ENCODE data around the gene GPR173.

Gene GPR173, protein sequence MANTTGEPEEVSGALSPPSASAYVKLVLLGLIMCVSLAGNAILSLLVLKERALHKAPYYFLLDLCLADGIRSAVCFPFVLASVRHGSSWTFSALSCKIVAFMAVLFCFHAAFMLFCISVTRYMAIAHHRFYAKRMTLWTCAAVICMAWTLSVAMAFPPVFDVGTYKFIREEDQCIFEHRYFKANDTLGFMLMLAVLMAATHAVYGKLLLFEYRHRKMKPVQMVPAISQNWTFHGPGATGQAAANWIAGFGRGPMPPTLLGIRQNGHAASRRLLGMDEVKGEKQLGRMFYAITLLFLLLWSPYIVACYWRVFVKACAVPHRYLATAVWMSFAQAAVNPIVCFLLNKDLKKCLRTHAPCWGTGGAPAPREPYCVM

DNA sequence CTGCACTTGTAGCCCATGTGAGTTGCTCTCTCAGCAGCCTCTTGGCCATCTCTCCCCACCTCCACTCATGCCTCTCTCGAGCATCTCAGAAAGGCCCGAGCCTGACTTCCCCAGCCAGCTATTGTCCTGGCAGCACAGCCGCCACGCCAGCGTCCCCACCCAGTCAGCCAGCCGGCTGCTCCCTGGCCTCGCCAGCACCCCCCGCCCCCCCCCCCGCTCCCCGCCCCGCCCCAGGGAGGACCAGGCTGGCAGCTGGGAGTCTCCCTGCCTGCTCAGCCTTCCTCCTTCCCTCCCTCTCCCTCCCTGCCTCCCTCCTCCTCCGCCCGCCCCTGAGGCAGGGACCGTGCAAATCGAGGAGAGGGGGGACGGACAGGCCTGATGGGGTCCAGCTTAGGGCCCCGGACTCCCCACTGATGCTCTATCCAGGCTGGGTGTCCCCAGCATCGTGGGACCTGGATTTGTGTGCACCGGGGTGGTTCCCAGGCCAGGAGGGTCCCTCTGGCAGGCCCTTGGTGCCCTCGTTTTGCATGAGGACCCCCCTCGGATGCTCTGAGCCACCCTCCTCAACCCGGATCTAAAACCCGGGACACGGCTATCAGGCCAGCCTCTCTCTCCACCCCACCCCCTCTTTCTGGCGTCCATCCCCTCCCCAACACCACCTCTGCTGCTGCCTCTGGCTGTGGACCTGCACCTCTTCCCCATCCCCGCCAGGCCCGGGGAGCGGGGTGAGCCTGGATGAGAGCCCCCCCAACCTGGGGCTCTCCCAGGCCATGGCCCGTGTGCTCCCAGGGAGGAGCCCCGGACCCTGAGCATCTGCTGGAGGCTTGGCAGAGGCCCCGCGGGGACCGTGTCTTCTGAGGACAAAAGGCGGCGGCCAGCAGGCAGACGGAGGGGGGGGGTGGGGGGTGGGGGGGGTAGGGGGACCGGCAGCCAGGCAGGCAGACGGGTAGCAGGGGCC, at the start of gene GPR173:
TSS of gene GPR173 (plus strand) at position 621 of the 958 bp plus-strand sequence. CDS start 27,833 bp downstream, outside the sequence.
- DNase-seq: peak; percentile 61 to 77

DNA sequence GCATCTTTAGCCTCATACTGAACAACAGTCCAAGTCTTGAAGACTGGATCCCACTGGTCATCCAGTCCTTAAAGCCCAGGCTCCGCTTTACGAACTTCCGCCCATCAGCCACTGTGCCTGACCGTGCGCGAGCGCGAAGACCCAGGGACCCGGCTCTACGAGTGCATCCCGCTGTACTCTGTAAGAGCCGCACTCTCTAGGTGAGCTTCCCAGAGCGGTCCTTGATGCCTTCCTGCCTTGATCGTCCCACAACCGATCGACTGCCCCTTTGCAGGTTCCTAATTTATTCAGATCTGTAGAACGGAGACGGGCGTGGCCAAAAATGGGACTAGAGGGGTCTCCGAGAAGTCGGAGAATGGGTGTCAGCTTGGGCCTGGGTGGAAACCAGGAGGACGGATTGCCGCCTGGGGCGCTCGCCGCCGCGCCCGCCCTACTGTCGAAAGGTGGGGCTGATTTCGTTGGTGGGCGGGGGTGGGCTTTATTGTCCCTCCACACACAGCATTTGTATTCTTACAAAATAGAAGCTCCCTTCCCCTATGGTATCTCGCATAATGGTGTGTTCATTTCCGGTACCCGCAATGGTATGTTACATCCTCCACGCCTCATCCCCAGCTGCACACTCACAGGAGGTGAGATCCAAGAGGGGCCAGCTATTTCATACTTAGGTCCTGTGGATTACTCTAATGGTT, 48.0 kb upstream of the GPR173 start:
- DNase-seq: no peak

DNA sequence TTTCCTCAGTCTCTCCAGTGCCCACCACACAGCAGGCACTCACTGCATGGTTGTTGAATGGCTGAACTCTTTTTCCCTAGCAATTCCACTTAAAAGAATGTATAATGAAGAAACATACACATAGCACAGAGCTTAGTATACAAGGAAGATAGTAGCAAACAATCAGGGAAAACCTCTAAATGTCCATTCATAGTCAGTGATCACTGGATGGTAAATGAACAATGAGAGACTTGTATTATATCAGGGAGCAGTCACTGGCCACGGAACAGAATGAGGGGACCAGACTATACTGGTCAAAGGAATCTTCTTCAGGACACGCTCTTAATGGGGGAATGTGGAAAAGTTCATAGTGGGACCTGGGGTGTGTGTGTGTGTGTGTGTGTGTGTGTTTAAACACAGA, 46.6 kb upstream of the GPR173 start:
- no peak for DNase-seq

DNA sequence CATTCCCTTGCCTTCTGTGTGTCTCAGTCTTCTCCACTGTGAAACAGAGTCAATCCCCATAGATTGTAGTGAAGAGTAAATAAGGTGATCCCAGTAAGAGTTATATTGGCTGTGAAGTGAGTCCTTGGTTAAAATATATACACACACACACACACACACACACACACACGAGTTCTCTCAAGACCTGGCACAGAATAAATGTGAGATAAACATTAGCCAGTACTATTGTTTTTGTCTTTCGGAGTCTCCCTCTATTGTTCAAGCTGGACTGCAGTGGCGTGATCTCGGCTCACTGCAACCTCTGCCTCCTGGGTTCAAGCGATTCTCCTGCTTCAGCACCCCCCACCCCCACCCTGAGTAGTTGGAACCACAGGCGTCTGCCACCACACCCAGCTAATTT, 45.5 kb upstream of the GPR173 start:
- no peak for DNase-seq

DNA sequence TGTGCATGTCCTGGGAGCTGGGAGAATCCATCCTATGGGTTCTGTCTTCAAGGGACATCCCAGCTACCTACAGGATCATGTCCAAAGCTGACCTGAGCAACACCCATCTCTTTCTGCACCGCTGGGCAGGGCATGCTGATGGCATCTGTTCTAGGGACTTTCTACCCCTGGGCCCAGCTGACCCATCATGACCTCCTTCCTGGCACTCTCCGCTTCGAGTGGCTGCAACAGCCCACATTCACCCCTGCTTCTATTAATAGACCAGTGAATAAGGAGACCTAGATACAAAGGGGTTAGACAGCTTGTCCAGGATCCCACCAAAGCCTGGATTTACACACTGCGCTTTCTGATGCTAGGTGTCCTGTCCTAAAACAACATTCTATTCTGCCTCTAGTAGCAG, 44.6 kb upstream of the GPR173 start:
- DNase-seq: no peak

DNA sequence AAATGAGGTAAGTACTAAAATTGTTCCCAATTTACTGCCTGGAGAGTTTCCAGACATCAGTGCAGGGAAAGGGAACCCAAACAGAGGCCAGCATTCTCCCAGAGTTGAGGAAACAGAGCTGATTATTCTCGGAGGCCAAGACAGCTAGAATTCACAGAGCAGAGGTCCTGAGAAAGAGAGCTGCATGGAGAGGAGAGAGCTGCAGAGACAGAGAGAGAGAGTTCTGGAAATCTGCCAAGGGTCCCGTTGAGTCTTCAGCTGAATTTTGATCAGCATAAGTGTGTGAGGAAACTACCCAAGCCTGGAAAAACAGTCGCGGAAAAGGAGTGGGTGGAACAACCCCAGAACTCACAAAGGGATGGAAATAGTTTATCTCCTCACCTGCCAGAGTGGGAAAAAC, 43.8 kb upstream of the GPR173 start:
- no peak for DNase-seq

DNA sequence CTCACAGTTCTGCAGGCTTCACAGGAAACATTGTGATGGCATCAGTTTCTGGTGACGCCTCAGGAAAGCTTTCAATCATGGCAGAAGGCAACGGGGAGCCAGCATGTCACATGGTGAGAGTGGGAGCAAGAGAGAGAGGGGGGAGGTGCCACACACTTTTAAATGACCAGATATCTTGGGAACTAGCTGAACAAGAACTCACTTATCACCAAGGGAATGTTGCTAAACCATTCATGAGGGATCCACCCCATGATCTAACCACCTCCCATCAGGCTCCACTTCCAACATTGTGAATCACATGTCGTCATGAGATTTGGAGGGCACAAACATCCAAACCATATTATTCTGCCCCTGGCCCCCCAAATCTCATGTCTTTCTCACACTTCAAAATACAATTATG, 43.3 kb upstream of the GPR173 start:
- no peak for DNase-seq

DNA sequence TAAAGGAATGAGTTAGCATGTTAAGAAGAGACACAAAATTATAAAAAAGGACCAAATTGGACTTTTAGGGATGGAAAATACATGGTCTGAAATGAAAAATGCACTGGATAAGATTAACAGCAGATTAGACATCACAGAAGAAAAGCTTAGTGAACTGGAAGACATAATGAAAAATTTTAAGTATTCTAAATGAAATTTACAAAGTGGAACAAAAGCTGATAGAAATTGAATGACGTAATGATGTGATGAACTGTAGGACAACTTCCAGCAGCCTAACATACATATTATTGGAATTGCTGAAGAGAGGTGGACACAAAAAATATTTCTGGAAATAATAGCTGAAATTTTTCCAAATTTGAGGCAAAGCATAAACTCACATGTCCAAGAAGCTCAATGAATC, 39.6 kb upstream of the GPR173 start:
- no peak for DNase-seq

DNA sequence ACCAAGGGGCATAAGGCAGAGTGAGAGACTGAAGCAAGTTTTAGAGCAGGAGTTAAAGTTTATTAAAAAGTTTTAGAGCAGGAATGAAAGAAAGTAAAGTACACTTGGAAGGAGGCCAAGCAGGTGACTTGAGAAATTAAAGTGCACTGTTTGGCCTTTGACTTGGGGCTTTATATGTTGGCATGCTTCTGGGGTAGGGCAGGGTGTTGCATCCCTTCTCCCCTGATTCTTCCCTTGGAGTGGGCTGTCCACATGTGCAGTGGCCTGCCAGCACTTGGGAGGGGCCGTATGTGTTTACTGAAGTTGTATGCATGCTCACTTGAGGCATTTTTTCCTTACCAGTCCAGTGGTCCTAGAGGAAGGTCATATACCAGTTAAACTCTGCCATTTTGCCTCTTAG, 35.3 kb upstream of the GPR173 start:
- no peak for DNase-seq

DNA sequence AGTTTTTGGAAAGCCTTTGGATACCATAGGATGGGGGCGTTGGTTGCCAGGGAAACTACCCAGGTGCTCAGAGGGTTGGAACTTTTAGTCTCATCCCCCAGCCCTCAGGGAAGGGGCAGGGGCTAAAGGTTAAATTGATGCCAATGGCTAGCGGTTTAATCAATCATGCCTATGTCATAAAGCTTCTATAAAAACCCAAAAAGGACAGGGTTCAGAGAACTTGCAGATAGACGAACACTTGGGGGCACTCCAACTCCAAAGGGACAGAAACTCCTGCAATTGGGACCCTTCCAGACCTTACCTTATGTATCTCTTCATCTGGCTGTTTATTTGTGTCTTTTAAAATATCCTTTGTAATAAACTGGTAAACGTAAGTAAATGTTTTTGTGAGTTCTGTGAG, 30.0 kb upstream of the GPR173 start:
- peak in 1 of 2 experiments; percentile 18 for DNase-seq

DNA sequence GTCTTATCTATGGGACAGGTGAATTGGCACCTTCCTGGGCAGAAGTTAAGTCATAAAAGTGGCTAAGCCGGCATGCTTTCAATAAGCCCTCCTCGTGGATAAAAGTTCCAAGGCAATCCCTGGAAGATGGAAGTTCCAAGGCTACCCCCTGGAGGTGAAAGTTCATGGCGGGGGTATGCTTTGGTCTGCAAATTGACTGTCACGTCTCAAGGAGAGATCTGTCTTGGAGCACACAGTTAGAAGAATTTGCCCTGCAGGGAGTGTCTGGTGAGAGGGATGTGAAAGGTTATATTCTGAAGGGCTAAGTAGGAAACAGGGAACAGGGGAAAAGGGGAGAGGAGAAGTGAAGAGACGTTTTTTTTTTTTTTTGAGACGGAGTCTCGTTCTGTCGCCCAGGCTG, 26.2 kb upstream of the GPR173 start:
- DNase-seq: no peak

DNA sequence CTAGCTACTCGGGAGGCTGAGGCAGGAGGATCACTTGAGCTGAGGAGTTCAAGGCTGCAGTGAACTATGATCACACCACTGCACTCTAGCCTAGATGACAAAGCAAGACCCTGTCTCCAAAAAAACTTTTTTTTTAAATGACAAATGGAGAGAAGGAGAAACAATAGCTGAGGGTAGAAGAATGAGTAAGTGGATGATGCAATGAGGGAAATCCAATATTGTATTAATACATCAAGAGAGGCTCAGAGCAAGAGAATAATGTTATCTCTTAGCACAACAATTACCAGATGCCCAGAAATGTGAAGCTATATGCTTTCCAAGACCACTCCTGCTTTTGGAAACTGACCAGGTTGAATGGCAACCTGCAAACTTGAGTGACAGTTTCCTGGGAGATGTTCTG, 19.9 kb upstream of the GPR173 start:
- DNase-seq: no peak

DNA sequence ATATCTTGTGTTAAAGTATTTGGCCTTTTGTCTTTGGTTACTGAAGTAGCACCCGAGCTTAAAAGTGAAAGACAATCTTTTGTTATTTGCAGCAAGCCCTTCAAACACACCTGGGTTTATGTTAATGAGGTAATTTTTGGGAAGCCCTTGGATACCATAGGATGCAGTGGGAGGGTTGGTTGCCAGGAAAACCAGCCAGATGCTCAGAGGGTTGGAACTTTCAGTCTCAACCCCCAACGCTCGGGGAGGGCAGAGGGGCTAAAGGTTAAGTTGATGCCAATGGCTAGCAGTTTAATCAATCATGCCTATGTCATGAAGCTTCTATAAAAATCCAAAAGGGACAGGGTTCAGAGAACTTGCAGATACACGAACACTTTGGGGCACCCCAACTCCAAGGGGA, 17.2 kb upstream of the GPR173 start:
- no peak for DNase-seq

DNA sequence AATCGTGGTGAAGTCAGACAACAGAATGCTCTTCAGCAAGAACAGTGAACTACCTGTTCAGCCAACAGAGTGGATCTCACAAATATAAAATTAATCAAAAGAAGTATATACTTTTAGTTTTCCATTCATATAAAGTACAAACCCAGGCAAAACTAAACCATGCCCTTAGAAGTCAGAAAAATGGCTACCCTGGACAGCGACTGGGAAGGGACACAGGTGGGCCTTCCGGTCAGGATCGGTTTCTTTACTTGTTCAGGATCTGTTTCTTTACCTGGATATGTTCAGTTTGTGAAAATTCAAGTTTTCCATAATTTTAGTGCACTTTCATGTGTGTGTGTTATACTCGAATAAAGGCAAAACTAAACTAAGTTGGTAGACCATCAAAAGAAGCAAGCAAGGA, 12.4 kb upstream of the GPR173 start:
- no peak for DNase-seq

DNA sequence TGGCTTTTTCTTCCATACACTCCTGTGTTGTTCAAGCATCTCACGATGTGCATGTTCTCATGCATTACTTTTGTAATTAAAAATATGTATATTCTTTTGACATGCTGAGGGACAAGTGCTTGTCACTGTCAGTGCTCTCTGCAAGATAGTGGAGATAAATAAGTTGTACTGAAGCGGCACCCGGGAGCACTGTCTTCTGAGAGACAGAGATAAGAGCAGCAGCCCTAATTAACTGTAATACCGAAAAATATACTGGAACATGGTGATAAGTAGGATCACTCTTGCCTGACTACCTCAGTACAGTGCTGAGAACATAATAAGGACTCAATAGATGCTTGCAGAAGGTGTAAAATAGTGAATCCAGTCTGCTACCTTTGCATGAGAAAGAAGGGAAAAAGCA, 9.4 kb upstream of the GPR173 start:
- no peak for DNase-seq

DNA sequence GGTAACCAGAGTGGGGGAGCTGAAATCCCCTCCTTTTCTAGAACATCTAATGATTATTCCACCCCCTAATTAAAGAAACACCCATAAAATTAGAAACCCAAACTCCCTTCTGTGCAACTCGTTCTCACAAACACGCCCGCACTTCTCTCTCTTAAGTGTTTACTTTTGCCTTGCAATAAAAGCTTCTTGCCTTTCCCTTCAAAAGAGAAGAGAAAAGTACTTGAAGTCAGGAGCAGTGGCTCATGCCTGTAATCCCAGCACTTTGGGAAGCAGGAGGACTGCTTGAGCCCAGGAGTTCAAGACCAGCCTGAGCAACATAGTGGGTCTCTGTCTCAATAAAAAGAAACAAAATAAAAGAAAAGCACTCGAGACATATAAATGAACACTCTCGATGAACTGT, 3.6 kb upstream of the GPR173 start:
- DNase-seq: no peak

DNA sequence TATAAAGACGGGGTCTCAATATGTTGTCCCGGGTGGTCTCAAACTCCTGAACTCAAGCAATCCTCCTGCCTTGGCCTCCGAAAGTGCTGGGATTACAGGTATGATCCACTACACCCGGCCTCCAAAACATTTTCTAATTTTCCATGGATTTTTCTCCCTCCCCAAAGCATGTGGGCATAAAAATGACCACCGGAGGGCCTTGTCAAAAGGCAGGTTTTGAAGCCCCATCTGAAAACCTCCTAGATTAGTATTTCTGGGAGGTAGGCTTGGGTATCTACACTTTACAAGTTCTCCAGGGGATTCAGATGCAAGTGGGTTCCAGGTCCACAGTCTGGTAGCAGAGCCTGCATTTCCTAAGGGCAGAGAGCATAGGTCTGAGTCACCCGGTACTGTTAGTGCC, 1.4 kb upstream of the GPR173 start:
- peak; percentile 7 to 34 for DNase-seq

DNA sequence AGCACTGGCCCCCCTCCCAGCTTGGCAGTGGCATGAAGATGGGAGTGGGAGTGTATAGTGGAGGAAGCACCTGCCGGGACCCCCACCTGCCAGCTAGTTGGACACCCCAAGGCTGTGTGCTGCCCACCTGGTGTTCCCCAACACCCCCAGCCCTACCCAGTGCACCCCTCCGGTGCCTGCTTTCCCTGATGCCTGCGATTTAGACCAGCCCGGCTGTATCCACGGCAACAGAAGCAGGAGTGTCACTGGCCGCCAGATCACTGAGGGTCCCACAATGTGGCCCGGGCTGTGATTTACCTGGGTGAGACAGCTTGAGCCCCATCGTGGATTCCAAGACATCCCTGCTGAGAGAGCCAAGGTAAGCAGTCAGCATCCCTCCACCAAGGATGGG, 533 bp downstream of the GPR173 start:
- peak in 1 of 2 experiments; percentile 29 for DNase-seq

DNA sequence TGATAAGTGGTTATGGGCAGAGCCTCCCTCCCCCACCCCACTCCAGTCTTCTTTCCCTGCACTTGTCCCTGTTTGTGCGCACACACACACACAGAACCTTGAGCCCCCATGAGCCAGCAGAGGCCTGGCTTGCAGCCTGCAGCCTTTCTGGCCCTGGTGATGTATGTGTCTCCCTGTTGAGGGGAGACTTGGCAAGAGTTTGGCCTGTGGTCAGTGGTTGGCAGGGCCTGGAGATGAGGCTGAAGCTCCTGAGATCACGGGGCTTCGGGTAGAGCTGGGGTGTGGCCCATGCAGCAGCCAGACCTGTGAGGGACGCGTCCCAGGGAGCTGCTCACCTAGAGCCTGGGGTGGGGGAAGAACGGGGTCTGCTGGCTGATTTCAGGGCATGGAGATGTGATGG, 2.3 kb downstream of the GPR173 start:
- DNase-seq: no peak

DNA sequence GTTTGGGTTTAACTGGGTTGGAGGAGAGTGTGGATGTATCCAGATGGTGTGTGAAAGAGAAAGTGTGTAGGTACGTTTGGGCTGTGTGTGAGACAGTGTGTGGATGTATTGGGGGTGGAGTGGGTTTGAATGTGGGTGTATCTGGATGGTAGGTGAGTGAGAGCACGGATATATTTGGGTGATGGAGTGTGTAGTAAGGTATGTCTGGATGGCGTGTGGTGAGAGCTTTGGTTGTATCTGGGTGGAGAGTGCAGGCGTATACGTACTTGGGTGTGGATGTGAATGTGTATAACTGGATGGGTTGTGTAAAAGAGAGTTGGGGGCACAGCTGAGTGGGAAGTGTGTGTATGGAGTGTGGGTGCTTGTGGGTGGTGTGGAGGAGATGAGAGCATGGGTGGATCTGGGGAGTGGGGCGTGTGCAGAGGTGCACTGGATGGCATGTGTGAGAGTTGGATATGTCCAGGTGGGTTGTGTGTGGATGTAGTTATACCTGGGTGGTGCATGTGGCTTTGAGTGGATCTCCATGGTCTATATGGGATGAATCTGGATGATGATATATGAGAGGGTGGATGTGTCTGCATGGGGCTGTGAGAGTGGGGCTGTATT, 6.8 kb downstream of the GPR173 start:
- no peak for DNase-seq

DNA sequence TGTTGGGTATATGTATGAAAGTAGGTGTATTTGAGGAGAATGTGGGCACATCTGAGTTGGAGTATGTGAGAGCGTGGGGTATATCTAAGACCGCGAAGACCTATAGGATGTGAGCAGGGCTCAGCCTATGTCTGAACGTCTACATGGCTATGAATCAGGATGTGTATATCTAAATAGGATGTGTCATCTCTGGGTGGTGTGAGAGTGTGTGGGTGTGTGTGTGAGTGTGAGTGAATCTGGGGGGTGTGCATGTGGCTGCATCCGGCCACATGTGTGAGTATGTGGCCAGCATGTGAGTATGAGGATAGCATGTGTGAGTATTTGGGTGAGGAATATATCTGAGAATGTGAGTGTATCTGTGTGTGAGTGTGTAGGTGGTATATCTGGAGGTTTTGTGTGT, 7.7 kb downstream of the GPR173 start:
- DNase-seq: no peak

DNA sequence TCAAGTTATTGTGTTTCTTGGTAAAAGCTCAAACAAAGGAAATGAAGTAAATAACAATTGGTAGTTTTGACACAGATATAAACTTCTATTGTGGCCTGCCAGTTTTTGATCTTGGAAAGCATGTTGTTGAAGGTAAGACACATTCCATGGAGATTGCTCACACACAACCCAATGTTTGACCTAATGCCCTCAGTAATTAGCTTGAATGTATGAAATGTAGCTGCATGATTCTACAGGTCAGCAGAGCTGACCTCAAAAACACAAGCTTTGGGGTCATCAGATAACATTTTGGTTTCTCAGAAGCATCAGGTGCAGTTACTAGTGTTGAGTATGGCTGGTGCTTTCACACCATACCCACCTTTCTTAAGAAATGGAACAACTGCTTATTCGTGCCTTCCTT, 16.5 kb downstream of the GPR173 start:
- no peak for DNase-seq

DNA sequence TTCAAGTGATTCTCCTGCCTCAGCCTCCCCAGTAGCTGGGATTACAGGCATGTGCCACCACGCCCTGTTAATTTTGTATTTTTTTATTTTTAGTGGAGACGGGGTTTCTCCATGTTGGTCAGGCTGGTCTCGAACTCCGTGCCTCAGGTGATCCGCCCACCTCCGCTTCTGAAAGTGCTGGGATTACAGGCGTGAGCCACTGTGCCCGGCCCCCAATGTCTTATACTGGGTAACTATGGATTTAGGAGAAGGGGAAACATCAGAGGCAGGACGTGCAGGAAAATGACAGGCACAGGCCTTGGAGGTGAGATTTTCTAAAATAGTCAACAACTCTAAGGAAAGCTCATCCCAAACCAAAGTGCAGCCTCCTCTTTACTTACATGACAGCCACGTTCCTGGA, 22.5 kb downstream of the GPR173 start:
- DNase-seq: no peak

Data from NCI-H524 (cell line).